ENCODE results near the gene PLA2G4D.

DNA sequence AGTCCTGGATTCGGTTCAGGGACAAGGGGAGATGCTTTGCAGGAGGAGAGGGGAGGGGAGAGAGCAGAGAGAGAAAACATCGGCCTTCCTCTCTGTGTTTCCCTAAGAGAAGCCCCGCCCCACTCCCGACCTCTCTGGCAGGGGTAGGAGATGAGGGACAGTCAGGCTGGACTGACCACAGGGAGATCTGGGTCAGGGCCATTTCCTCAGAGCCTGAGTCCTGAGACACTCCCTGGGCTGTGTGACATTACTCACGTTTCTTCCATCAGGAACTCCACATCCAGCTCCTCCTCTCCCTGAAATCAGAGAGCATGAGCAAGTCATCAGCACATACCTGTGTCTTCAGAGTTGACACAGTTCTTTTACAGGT is 9.1 kb downstream of the PLA2G4D start:
- no peak for TF ChIP-seq POLR2AphosphoS5 (IDR thresholded peaks at IDR 0.05; ENCODE audit: low read depth, low read length)
- TF ChIP-seq, protein P1, sequence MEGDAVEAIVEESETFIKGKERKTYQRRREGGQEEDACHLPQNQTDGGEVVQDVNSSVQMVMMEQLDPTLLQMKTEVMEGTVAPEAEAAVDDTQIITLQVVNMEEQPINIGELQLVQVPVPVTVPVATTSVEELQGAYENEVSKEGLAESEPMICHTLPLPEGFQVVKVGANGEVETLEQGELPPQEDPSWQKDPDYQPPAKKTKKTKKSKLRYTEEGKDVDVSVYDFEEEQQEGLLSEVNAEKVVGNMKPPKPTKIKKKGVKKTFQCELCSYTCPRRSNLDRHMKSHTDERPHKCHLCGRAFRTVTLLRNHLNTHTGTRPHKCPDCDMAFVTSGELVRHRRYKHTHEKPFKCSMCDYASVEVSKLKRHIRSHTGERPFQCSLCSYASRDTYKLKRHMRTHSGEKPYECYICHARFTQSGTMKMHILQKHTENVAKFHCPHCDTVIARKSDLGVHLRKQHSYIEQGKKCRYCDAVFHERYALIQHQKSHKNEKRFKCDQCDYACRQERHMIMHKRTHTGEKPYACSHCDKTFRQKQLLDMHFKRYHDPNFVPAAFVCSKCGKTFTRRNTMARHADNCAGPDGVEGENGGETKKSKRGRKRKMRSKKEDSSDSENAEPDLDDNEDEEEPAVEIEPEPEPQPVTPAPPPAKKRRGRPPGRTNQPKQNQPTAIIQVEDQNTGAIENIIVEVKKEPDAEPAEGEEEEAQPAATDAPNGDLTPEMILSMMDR (IDR thresholded peaks at IDR 0.05): no peak
- TF ChIP-seq SIN3A (IDR thresholded peaks at IDR 0.05; ENCODE audit: borderline replicate concordance, insufficient read depth, low read depth, low read length): no peak
- TF ChIP-seq, protein P2, sequence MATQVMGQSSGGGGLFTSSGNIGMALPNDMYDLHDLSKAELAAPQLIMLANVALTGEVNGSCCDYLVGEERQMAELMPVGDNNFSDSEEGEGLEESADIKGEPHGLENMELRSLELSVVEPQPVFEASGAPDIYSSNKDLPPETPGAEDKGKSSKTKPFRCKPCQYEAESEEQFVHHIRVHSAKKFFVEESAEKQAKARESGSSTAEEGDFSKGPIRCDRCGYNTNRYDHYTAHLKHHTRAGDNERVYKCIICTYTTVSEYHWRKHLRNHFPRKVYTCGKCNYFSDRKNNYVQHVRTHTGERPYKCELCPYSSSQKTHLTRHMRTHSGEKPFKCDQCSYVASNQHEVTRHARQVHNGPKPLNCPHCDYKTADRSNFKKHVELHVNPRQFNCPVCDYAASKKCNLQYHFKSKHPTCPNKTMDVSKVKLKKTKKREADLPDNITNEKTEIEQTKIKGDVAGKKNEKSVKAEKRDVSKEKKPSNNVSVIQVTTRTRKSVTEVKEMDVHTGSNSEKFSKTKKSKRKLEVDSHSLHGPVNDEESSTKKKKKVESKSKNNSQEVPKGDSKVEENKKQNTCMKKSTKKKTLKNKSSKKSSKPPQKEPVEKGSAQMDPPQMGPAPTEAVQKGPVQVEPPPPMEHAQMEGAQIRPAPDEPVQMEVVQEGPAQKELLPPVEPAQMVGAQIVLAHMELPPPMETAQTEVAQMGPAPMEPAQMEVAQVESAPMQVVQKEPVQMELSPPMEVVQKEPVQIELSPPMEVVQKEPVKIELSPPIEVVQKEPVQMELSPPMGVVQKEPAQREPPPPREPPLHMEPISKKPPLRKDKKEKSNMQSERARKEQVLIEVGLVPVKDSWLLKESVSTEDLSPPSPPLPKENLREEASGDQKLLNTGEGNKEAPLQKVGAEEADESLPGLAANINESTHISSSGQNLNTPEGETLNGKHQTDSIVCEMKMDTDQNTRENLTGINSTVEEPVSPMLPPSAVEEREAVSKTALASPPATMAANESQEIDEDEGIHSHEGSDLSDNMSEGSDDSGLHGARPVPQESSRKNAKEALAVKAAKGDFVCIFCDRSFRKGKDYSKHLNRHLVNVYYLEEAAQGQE (IDR thresholded peaks at IDR 0.05; ENCODE audit: insufficient read depth in 1 of 2, low read depth in 2 of 2, low read length in 1 of 2): no peak
- TF ChIP-seq TCF7L2 (IDR thresholded peaks at IDR 0.05; ENCODE audit: low read depth, low read length): no peak
